NOMO-1 treated with DMSO at 0.1 percent for 48 hours (cell line): ENCODE data around the gene USF3.

ENCODE experiments used
- DNase-seq: peaks from one replicate; lab custom pipeline; 2025; ENCODE audit not compliant: unreplicated experiment; lab: John Stamatoyannopoulos, UW

The USF3 gene, protein sequence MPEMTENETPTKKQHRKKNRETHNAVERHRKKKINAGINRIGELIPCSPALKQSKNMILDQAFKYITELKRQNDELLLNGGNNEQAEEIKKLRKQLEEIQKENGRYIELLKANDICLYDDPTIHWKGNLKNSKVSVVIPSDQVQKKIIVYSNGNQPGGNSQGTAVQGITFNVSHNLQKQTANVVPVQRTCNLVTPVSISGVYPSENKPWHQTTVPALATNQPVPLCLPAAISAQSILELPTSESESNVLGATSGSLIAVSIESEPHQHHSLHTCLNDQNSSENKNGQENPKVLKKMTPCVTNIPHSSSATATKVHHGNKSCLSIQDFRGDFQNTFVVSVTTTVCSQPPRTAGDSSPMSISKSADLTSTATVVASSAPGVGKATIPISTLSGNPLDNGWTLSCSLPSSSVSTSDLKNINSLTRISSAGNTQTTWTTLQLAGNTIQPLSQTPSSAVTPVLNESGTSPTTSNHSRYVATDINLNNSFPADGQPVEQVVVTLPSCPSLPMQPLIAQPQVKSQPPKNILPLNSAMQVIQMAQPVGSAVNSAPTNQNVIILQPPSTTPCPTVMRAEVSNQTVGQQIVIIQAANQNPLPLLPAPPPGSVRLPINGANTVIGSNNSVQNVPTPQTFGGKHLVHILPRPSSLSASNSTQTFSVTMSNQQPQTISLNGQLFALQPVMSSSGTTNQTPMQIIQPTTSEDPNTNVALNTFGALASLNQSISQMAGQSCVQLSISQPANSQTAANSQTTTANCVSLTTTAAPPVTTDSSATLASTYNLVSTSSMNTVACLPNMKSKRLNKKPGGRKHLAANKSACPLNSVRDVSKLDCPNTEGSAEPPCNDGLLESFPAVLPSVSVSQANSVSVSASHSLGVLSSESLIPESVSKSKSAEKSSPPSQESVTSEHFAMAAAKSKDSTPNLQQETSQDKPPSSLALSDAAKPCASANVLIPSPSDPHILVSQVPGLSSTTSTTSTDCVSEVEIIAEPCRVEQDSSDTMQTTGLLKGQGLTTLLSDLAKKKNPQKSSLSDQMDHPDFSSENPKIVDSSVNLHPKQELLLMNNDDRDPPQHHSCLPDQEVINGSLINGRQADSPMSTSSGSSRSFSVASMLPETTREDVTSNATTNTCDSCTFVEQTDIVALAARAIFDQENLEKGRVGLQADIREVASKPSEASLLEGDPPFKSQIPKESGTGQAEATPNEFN (N-terminal part only)

DNA sequence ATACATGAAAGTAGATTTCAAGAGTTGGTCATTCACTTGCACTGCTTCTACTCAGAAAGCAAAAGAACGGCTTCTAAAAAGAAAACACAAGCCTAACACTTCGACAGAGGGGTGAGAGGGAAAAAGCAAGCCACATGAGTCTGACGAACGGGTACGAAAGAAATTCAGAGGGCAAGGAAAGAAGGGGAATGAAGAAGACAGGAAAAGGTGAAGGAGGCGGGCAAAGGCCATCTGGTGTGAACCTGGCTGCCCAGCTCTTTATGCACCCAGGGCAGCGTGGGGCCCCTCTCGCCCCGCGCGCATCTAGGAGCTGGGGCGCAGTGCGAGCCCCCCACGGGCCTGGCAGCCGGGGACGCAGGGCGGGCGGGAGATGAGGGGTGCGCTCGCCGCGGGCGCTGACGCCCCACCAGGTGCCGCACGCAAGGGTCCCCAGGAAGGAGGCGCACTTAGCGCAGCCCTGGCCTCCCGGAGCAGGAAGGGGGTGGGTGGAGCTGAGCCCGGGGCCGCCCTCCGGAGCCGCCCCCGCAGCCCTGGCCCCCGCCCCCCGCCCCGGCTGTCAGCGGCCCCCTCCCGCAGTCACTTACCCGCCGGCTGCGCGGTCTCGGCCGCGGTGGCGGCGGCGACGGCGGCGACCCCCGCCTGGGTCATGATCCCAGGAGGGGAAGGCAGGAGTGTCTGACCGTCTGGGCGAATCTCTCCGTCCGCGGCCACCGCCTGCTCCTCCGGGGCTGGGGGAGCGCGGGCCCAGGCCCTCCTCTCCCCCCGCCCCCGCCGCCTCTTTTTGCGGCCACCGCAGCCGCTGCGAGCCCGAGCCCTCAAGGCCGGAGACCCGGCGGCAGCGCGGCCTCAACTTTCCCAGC is at the start of gene USF3:
USF3 (minus strand) TSS at position 857 of the 860 bp plus-strand sequence. CDS start 21,764 bp downstream, outside the sequence.
- peak; percentile 34 for DNase-seq

DNA sequence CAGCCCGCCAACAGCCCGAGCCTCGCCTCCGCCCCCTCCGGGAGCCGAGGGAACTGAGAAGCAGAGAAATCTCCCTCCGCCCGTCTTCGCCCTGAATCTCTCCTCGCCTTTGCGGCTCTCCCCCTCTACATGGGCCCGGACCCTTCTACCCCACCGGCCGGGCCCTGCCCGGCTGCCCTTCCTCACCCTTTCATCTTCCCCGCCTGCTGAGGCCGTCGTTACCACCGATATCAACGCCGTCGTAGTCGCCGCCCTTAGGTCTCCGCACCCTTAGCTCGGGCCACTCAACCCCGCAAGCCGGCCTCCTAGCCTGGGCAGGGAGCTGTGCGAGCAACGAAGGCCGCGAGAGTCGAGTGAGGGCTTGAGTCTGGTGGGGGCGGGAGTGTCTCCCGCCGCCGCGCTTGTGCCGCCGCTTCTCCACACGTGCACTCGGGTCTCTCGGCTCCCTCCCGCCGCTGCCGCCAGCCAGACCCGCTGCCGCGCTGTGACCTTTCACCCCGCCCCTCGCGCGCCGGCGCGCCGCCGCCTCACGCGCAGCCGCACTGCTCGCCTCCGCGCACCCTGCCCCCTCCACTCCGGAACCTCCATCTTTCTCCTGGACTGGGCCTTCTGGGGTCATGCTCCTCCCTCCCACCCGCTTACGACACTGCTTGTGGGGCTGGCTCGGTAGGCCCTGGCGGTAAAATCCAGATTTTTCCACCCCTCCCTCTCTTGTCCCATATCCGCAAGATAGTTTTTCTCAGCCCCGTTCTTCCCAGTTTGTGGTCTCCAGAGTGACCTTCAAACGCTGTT is 49.5 kb upstream of the USF3 start, which contains the start of gene NAA50:
NAA50 (minus strand) TSS at position 494 of the 792 bp plus-strand sequence; CDS start at position 194, 300 bp downstream.
- peak; percentile 92 for DNase-seq

DNA sequence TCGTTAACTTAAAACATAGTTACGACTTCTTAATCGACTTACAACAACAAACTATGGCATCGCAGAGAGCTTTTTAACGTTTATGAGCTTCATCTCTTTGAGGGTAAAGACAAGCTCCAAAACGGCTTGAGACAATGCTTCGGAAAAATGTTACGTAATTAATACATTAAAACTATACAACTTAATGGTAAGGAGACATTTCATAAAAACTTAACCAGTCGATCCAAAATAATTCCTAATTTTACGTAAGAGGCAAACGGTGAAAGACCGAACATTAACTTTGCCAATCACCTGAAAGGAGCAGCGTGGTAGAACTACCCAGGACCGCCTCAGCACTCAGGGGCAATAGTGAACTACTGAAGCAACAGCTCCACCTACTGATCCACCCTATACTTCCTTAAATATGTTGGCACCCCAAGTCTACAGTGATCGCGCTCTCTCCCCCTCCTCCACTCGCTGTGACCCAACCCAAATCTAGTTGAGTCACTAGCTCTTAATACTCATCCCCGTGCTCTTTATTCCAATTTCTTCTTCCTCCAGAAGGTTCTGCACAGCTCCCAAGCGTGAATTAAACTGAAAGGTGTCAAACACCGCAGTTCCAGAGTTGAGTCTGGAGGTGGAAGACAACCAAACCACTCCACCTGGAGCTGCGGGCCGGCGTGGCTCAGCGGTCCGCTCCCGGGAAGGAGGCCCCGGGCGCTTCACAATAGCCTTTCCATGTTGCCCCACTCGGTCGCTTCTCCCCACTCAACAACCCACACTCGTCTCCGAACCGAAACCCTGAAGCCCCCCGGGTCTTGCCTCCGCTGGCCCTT is 48.7 kb upstream of the USF3 start:
- DNase-seq: peak; percentile 95

DNA sequence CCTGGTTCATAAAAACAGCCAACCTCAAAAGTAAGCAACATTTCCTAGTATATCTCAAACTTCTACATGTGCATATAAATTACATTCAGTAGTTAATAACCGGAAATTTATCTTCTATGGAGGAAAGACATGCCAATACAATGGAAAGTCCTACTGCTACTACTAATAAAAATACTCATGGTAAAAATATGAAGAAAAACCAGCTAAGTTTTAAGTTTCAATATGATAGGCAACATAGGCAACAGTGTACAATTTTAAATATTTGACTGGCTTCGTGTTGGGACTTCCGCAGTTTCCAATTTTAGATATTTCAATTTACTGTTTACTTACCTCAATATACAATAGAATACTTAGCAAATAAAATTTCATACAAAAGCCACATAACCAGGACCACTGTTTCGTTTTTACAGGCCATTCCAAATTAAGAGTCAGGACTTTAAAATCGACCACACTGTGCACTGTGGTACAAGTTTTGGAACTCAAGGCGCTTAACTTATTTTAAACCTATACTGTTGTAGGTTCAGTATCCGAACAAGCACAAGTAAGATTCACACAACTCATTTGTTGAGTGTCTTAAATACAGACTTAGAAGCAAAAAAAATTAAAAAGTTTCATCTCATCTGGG is 46.7 kb upstream of the USF3 start:
- DNase-seq: no peak

DNA sequence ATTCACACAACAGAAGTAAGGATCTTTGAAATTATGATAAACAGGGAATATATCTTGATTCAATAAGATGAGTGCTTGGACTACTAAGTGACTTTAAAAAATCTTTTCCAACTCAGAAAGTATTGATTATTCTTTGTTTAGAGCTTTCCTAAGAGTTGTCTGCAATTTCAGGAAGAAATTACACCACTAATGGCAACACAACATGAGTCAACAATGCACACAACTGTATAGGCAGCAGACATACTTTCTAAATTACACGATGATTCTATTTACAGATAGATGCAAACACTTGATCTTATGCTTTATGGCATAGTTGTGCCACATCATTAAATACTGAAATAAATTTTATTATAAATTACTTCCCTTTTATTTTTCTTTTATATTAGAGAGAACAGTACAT is 45.2 kb upstream of the USF3 start:
- no peak for DNase-seq

DNA sequence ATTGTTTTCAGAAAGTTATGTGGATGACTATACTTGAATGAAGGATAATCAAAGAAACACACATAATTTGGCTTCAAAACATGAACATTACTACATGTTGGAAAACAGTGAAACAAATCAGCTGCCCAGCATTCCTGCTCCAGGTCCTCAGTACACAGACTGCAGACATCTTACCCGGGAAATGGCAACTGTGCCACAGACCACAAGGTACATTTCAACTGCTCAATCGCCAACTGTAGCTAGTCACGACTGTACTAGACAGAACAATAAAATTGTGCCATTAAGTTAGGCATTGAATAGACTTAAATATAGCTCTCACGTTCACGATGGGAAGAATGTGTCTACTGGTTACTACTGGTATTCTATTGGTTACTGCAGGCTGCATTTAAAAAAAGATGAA is 44.6 kb upstream of the USF3 start:
- no peak for DNase-seq

DNA sequence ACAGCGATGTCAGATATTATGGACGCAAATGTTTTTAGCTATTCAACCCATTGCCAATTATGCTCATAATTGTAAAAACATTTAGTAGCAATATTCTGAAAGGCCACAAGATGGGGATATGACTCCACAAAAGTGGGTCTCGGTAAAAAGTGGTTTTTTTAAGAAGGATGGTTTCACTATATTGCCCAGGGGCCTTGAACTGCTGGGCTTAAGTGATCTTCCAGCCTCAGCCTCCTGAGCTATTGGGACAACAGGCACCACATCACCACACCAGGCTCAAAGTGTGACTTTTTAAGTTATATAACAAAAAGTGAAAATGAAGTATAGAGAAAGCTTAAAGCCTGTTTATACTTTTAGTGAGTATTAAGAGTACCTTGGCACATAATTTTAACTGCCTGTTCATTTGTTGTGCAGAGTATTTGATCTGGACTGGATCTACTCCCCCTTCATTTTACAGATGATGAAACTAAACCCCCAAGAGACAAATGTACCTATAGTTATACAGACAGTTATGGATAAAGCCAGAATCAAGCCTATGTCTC is 40.2 kb upstream of the USF3 start:
- DNase-seq: peak; percentile 71

DNA sequence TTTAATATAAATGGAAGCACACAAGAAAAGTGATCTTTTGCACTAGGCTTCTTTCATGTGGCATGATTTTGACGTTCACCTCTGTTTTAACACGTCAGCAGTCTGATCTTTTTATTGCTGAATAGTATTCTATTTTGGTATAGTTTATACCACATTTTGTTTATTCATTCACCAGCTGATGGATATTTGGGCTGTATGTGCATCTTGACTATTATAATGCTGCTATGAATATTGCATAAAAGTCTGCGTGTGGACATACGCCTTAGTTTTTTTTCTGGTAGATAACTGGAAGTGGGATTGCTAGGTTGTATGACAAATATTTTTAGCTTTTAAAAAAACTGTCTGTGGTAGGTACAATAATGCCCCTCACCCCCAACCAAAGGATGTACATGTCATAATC is 35.3 kb upstream of the USF3 start:
- no peak for DNase-seq

DNA sequence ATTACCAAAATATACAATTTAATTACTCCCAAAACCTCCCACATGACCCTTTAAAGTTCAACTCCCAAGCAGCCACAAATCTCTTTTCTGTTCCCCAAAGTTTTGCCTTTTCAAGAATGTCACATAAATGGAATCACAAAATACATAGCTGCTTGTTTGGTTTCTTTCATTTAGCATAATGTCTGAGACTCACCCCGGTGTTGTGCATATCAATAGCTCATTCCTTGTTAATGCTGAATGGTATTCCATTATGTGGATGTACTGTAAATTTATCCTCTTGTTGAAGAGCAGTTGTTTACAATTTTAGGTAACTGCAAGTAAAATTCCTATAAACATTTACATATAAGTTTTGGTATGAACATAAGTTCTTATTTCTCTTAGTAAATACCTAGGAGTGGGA is 34.1 kb upstream of the USF3 start:
- DNase-seq: no peak

DNA sequence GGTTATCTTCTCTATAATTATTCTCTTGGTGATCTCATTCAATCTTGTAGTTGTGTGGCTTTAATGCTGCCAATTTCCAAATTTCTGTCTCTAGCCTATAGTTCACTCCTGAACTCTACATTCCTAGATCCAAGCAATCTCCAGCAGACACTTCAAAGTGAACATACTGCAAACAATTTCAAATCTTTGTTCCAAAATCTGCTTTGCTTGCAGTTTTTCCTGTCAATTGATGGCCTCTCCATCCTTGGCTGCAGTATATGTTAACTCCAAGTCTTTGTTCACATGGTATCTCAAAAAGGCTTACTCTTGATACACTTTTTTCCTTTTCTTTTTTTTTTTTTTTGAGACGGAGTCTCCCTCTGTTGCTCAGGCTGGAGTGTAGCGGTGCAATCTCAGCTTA is 32.2 kb upstream of the USF3 start:
- no peak for DNase-seq

DNA sequence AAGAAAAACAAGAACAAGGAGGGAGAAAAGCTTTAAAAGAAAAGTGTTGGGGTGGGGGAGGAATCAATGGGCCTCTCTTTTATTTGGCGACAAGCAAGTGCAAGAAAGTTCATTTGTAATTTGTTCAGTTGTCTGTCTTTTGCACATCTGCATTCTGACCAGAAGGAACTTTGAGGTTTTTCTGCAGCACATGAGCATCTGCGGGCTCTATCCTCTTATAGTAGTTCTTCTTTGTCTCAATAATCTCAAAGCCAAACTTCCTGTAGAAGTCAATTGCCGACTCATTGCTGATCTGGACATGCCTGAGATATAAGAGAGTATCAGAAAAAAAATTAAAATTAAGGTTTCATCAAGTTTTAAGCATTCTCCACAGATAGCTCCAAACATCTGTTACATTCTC is 25.2 kb upstream of the USF3 start:
- DNase-seq: no peak

DNA sequence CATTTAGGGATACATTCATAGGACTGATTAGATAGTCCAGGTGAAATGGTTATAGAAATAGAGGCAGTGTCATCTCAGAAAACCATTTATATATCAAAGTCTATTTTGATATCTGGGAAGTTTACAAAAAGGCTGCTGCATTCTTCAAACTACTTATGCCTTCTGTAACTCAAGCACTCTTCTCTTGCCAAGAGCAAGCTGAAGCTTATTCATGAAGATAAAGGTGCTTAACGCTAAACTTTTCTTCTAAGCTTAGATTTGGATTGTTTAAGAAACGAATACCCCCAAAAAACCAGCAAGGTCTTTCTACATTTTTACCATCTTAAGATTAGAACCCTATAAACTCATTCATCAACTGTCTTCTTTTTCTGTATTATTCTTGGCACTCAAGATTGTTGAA is 23.3 kb upstream of the USF3 start:
- DNase-seq: no peak

DNA sequence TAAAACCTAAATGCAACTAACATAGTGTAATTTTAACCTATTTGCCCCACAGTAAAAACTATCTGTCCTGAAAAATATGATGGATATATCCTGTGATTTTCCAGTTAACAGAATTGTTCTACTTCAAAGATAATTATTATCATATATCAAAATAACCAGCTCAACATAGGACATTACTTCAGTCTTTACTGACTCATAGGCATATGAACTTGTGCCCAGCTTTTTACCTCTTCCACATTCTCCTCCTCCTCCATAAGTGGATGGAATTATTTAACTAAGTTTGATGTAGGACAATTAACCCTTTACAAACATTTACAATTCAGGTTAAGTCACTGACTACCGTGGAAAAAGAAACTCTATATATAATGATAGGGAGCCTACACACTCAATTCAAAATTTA is 22.9 kb upstream of the USF3 start:
- DNase-seq: no peak

DNA sequence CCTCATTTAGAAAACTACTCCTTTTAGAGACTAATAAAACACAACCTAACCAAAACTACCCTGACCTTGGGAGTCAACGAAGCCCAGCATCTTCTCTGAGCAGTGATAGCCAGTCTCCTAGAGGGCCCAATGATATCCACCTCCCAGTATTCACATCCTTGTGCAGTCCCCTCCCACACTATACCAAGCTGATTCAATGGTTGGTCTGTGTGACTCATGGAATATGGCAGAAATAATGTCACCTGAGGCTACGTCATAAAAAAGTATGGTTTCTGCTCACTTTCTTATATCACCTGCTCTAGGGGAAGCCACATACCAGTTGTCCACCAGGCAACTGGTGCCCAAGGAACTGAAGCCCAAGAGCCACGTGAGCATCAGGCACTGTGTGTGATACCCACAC is 21.4 kb upstream of the USF3 start:
- DNase-seq: no peak

DNA sequence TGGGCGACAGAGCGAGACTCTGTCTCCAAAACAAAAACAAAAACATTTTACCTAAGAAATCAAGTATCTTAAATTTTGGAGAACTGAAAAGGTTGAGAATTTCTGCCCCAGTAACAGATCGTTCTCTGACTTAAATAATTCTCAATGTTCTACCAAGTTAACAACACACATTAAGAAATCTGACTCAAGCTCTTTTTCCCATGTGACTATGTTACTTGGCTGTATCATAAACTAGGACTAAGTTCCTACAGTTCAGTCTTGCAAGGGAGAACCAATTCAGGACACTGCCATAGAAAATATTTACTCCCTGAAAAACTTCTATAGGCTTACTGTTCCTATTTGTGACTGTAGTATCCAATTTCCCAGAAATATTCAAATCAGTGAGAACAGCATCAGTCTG is 20.9 kb upstream of the USF3 start:
- DNase-seq: no peak

DNA sequence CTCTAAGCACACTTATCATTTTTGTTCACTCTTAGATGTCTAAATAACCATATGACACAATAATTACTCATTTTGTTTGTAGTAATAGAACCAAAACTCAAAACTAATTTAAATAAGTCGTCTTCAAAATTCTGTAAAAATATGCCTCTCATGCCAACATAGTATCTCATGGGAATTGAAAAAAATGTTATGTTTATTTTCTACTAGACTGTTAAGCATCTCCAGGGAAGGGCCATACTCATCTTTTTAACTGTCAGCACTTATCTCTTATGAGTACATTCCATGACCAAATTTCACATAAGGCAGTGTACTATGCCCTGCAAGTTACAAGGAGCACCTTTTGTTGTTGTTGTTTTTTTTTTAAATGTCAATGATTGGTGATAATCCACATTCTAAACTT is 18.3 kb upstream of the USF3 start:
- DNase-seq: no peak

DNA sequence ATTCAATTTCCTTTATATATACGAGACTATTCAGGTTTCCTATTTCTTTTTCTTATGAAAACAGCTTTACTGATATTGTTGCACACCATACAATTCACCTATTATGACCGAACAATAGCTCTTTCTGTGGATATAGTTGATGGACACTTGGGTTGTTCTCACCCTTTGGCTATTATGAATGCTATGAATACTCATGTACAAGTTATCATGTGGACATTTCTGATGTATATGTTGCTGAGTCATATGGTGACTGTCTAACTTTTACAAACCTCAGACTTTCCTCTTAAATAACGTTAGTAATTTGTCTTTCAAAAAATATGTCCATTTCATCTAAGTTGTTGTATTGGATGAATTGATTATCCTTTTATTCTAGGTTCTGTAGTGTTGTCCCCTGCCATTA is 15.7 kb upstream of the USF3 start:
- no peak for DNase-seq

DNA sequence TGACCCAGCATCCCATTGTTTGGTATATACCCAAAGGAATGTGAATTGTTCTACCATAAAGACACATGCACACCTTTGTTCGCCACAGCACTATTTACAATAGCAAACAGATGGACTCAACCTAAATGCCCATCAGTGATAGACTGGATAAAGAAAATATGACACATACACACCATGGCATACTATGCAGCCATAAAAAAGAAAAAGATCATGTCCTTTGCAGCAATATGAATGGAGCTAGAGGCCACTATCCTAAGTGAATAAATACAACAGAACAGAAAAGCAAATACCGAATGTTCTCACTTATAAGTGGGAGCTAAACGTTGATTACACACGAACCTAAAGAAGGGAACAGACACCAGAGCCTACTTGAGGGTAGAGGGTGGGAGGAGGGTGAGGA is 11.4 kb upstream of the USF3 start:
- no peak for DNase-seq
